Measurements from ENCODE around the gene SART3. TPM values are rescaled to one million over a fixed set of nuclear protein-coding genes. Genes with fewer than 3 reads are reported as not detected.

The SART3 gene
- total RNA-seq, 2 experiments from 2014 or later = 69.3 to 87.1 TPM

DNA sequence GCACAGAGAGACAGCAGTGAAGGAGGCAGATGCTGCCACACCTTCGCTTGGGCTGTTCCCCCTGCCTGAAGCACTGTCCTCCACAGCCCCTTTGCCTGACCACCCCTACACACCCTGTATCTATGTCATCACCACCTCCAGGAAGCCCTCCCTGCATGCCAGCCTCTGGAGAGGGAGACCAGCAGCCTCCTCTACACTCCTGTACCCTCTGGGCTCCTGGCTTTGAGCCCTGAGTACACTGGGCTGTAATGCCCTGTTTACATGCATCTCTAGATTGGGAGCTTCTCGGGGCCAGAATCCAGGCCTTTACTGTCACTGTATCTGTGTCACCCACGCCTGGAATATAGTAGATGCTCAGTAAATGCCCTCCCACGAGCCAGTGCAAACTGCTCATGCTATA, 42.8 kb upstream of the SART3 start:
- Mint-ChIP-seq H3K27ac (no peak overlapping the region), H3K4me1 (no peaks in the 10 kb centered on the region), H3K36me3 (ENCODE audit: low read depth) (no peaks in the 10 kb centered on the region), H3K27me3 (no peaks in the 10 kb centered on the region), H3K9me3 (ENCODE audit: low read depth) (no peaks in the 10 kb centered on the region), H3K4me3 (no peak overlapping the region)
- POLR2A ChIA-PET = no interaction called here
- no peak for DNase-seq
- CTCF ChIA-PET = interaction anchor here (2.0 kb wide), 1 partner anchor 14 kb away, joined by 13 read pairs; no protein-coding TSS in a partner anchor
- ATAC-seq = no peak
- intact Hi-C loops (cut with DNase I, micrococcal nuclease) = no loop called here

DNA sequence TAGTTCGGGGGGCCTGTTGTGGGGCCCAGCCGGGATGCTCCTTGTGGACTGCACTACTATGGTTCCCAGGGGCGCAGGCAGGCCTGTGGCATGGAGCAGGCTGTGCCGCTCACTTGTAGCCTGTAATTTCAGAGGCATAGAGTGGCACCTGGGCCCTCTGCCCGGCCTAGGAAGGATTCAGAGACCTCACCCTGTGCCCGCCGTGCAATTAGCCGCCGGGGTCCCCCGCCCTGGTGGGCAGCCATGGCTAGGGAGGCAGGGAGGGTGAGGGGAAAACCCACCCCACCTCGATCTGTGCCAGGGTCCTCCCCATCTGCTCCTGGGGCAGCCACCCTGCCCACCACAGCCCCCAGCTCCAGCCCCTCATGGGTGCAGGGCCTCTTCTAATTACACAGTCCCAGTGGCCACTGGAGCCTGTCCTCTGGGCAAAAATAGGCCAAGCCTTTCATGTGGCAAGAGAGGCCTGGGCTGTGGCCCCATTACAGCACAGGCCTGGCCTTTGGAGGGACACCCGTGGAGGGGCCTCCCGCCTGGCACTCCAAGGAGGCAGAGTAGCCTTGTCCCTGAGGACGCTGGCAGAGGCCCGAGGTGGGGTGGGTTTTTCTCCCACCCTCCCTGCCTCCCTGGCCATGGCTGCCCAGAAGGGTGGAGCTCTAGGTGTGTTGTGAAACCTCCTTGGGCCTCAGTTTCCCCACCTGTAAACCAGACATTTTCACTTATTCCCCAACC, 42.2 kb upstream of the SART3 start:
- ChIA-PET POLR2A (no interaction called here), CTCF (interaction anchor here (2.0 kb wide), 1 partner anchor 15 kb away, joined by 13 read pairs; no protein-coding TSS in a partner anchor)
- Mint-ChIP-seq H3K9me3 (ENCODE audit: low read depth) (no peaks in the 10 kb centered on the region), H3K36me3 (ENCODE audit: low read depth) (no peaks in the 10 kb centered on the region), H3K4me1 (no peaks in the 10 kb centered on the region), H3K4me3 (no peak overlapping the region), H3K27me3 (no peaks in the 10 kb centered on the region), H3K27ac (no peak overlapping the region)
- intact Hi-C loops (cut with DNase I, micrococcal nuclease) = no loop called here
- ATAC-seq = no peak
- DNase-seq = no peak

DNA sequence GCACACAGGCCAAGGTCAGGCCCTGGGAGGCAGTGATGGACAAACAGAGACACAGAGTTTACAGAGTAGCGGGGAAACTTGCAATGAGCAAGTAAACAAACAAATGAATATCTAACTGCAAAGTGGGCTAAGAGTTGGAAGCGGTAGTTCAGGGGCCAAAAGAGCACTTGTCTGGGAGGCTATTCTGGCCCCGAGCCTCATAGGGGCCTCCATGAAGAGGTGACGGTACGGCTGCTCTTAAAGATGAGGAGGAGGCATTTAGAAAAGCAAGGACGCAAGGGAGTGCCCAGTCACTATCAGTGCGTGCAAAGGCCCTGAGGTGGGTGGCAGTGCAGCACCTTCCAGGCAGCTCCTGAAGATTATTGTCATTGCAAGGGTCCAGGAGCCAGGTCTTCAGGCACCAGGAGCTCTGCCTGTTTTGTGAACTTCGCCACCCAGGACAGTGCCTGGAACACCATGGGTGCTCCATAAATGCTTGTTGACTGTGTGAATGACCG, 41.3 kb upstream of the SART3 start:
- H3K4me1 Mint-ChIP-seq = no peaks in the 10 kb centered on the region
- no peak for ATAC-seq
- no peaks in the 10 kb centered on the region for H3K27me3 Mint-ChIP-seq
- intact Hi-C loops (cut with DNase I, micrococcal nuclease) = no loop called here
- no peaks in the 10 kb centered on the region for H3K36me3 Mint-ChIP-seq (ENCODE audit: low read depth)
- ChIA-PET POLR2A (no interaction called here), CTCF (no interaction called here)
- no peak overlapping the region for H3K27ac Mint-ChIP-seq
- no peak overlapping the region for H3K4me3 Mint-ChIP-seq
- H3K9me3 Mint-ChIP-seq (ENCODE audit: low read depth) = no peaks in the 10 kb centered on the region
- no peak for DNase-seq

- H3K9me3 Mint-ChIP-seq (ENCODE audit: low read depth) = no peaks in the 10 kb centered on the region
- H3K4me3 Mint-ChIP-seq = no peak overlapping the region
- CTCF ChIA-PET = interaction anchor here (0.6 to 1.4 kb wide), 4 partner anchors 25 to 203 kb away, joined by 3 read pairs; partner anchors contain the start of gene ISCU
- no peak overlapping the region for H3K27ac Mint-ChIP-seq
- ATAC-seq (no peak), DNase-seq (no peak)
- POLR2A ChIA-PET = no interaction called here
- intact Hi-C loops (cut with DNase I, micrococcal nuclease) = no loop called here
- H3K4me1 Mint-ChIP-seq = no peaks in the 10 kb centered on the region
- no peaks in the 10 kb centered on the region for H3K27me3 Mint-ChIP-seq
- no peaks in the 10 kb centered on the region for H3K36me3 Mint-ChIP-seq (ENCODE audit: low read depth)
These were observed 39.7 kb upstream of the SART3 start for GRCh38 chr12:108600702-108601007.

GRCh38 chr12:108599948-108600701, 39.2 kb upstream of the SART3 start:
- no peak overlapping the region for H3K27ac Mint-ChIP-seq
- POLR2A ChIA-PET = no interaction called here
- ATAC-seq (no peak), DNase-seq (no peak)
- H3K27me3 Mint-ChIP-seq = no peaks in the 10 kb centered on the region
- H3K4me1 Mint-ChIP-seq = no peaks in the 10 kb centered on the region
- H3K36me3 Mint-ChIP-seq (ENCODE audit: low read depth) = no peaks in the 10 kb centered on the region
- intact Hi-C loops (cut with DNase I, micrococcal nuclease) = no loop called here
- no peaks in the 10 kb centered on the region for H3K9me3 Mint-ChIP-seq (ENCODE audit: low read depth)
- no peak overlapping the region for H3K4me3 Mint-ChIP-seq
- CTCF ChIA-PET = interaction anchor here (0.6 to 1.4 kb wide), 4 partner anchors 24 to 204 kb away, joined by 3 read pairs; partner anchors contain the start of gene ISCU

GRCh38 chr12:108599541-108599940, 38.6 kb upstream of the SART3 start:
- Mint-ChIP-seq H3K4me3 (no peak overlapping the region), H3K9me3 (ENCODE audit: low read depth) (no peaks in the 10 kb centered on the region), H3K27me3 (no peaks in the 10 kb centered on the region), H3K27ac (no peak overlapping the region), H3K4me1 (no peaks in the 10 kb centered on the region), H3K36me3 (ENCODE audit: low read depth) (no peaks in the 10 kb centered on the region)
- no peak for ATAC-seq
- ChIA-PET CTCF (interaction anchor here (1.2 kb wide), 1 partner anchor 37 kb away, joined by 3 read pairs; the partner anchor contains the start of gene ISCU), POLR2A (no interaction called here)
- no peak for DNase-seq
- intact Hi-C loops (cut with DNase I, micrococcal nuclease) = no loop called here

DNA sequence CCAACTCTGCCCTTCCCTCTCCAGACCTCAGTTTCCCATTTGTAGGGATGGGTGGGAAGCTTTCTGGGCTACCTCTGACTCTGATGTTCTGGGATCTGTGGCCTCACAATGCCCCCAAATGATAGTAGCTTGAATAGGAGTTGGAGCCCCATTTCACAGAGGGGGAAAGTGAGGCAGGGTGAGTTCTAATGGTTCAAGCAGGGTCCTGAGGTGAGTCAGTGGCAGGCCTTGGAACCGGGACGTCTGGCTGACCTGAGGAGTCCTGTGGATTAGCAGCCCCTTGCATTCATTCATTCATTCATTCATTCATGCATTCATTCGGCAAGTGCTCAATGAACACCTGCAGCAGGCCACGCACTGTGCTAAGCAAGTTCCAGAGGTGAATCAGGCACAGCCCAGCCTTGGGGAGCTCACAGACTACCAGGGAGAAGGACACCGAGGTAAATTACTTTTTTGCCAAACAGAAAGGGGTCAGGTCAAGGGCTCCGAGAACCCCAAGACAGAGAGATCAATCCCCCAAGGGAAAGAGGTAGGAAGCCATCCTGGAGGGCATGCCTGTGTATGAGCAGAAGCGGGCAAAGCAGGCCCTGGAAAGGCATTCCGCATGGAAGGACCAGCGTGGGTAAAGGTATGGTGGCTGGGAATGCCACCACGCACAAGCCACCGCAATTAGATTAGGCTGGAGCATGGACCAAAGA, 37.7 kb upstream of the SART3 start:
- POLR2A ChIA-PET = no interaction called here
- no peak overlapping the region for H3K27ac Mint-ChIP-seq
- H3K4me3 Mint-ChIP-seq = no peak overlapping the region
- no peaks in the 10 kb centered on the region for H3K4me1 Mint-ChIP-seq
- ATAC-seq (no peak), DNase-seq (no peak)
- no peaks in the 10 kb centered on the region for H3K27me3 Mint-ChIP-seq
- intact Hi-C loops (cut with DNase I, micrococcal nuclease) = no loop called here
- CTCF ChIA-PET = interaction anchor here (0.6 kb wide), 1 partner anchor 13 kb away, joined by 3 read pairs; no protein-coding TSS in a partner anchor
- no peaks in the 10 kb centered on the region for H3K36me3 Mint-ChIP-seq (ENCODE audit: low read depth)
- H3K9me3 Mint-ChIP-seq (ENCODE audit: low read depth) = no peaks in the 10 kb centered on the region

GRCh38 chr12:108597559-108598471, 36.8 kb upstream of the SART3 start, which contains the start of gene TMEM119:
Gene TMEM119, minus strand, starts transcription at chr12:108598084. Its CDS starts 5,701 bp downstream, at chr12:108592383.
- POLR2A ChIA-PET = no interaction called here
- no peaks in the 10 kb centered on the region for H3K36me3 Mint-ChIP-seq (ENCODE audit: low read depth)
- H3K4me3 Mint-ChIP-seq = no peak within 1 kb of the TSS
- no peaks in the 10 kb centered on the region for H3K27me3 Mint-ChIP-seq
- H3K27ac Mint-ChIP-seq = no peak within 1 kb of the TSS
- H3K9me3 Mint-ChIP-seq (ENCODE audit: low read depth) = no peaks in the 10 kb centered on the region
- CTCF ChIA-PET = interaction anchor here (0.6 kb wide), 1 partner anchor 14 kb away, joined by 3 read pairs; no protein-coding TSS in a partner anchor
- intact Hi-C loops (cut with DNase I, micrococcal nuclease) = no loop called here
- no peaks in the 10 kb centered on the region for H3K4me1 Mint-ChIP-seq
- ATAC-seq (no peak), DNase-seq (no peak)

GRCh38 chr12:108596854-108597558, 36.0 kb upstream of the SART3 start:
- no peaks in the 10 kb centered on the region for H3K9me3 Mint-ChIP-seq (ENCODE audit: low read depth)
- no peaks in the 10 kb centered on the region for H3K27me3 Mint-ChIP-seq
- CTCF ChIA-PET = interaction anchor here (0.6 to 0.7 kb wide), 2 partner anchors 364 to 496 kb away, joined by 3 to 4 read pairs; partner anchors contain the start of gene ALKBH2
- H3K36me3 Mint-ChIP-seq (ENCODE audit: low read depth) = no peaks in the 10 kb centered on the region
- no peak for DNase-seq
- H3K4me1 Mint-ChIP-seq = no peaks in the 10 kb centered on the region
- H3K4me3 Mint-ChIP-seq = no peak overlapping the region
- H3K27ac Mint-ChIP-seq = no peak overlapping the region
- no peak for ATAC-seq
- POLR2A ChIA-PET = no interaction called here
- intact Hi-C loops (cut with DNase I, micrococcal nuclease) = no loop called here

Measured in activated CD4-positive, alpha-beta T cell treated with anti-CD3 and anti-CD28 coated beads for 36 hours (primary cell).